ENCODE measurements around the gene HORMAD2.

GRCh38 chr22:30204015-30204741 is 123.9 kb downstream of the HORMAD2 start:
- TF ChIP-seq CTCF (IDR thresholded peaks at IDR 0.05) (no peak), EP300 (IDR thresholded peaks at IDR 0.05) (no peak)

Data from tibial nerve (tissue), 4 donors.